ENCODE measurements around the gene FYN. TPM values are rescaled to one million over a fixed set of nuclear protein-coding genes. Genes with fewer than 3 reads are reported as not detected.

FYN gene
- total and polyA plus RNA-seq, 2 of the 8 experiments (the other 6 are each of a cell fraction or from before 2014, with no cell fraction given), result 46.8 to 97.2 TPM

- H4K91ac ChIP-seq (replicated peaks; ENCODE audit: insufficient read length, low read length), result no peak overlapping the region
- no peaks in the 10 kb centered on the region for H3K79me1 ChIP-seq (ENCODE audit: low read depth, low read length)
- no peak overlapping the region for H3K56ac ChIP-seq (replicated peaks; ENCODE audit: insufficient read length, low read depth, low read length)
- H3K79me2 ChIP-seq (ENCODE audit: control insufficient read depth in 1 of 2, insufficient read depth in 2 of 2, low read length in 2 of 2), result no peaks in the 10 kb centered on the region
- no peak overlapping the region for H2AK5ac ChIP-seq (ENCODE audit: low read depth, low read length)
- no peak overlapping the region for H3K23ac ChIP-seq (ENCODE audit: insufficient read length)
- no peaks in the 10 kb centered on the region for H4K20me1 ChIP-seq (replicated peaks in 1 of 2; ENCODE audit: control insufficient read depth in 1 of 2, insufficient read depth in 2 of 2, low read length in 2 of 2)
- no peak overlapping the region for H2AFZ ChIP-seq (ENCODE audit: low read length)
- CTCF ChIA-PET (ENCODE audit: partially characterized antibody), result interaction anchor here (1.0 to 2.3 kb wide), 11 partner anchors 11 to 376 kb away, joined by 3 to 8 read pairs (median 5); no protein-coding TSS in a partner anchor
- no peaks in the 10 kb centered on the region for H3K27me3 ChIP-seq (replicated peaks in 1 of 4; ENCODE audit: control insufficient read depth in 3 of 4, extremely low read depth in 1 of 4, insufficient read depth in 3 of 4, low read length in 3 of 4)
- H2BK5ac ChIP-seq (ENCODE audit: low read depth, low read length), result no peak overlapping the region
- H3K36me3 ChIP-seq (ENCODE audit: control insufficient read depth in 2 of 4, insufficient read depth in 4 of 4, low read length in 3 of 4), result no peaks in the 10 kb centered on the region; a peak in 1 of 8 replicates
- 92% methylated on average over 2 of the region's 2 CpGs; no CpG with 5 or more reads in 1 of the 2 experiments for WGBS, 2 experiments (ENCODE audit: extremely low coverage in 1 of 2, insufficient coverage in 1 of 2, insufficient read length in 1 of 2, insufficient replicate concordance in 2 of 2, low coverage in 1 of 2, low lambda C conversion rate in 2 of 2, missing lambda C conversion rate in 1 of 2)
- peaks cover 3% of the 10 kb centered on the region; the same call in 1 of the 2 replicates for H3K23me2 ChIP-seq (ENCODE audit: low read depth, low read length)
- POLR2A ChIA-PET (ENCODE audit: partially characterized antibody), result no interaction called here
- H2BK120ac ChIP-seq (replicated peaks; ENCODE audit: low read depth, low read length), result no peak overlapping the region
- H2BK15ac ChIP-seq (ENCODE audit: low read length), result no peak overlapping the region
- H3K18ac ChIP-seq (ENCODE audit: extremely low read depth, low read length), result no peak overlapping the region
- H3K4me3 ChIP-seq (ENCODE audit: extremely low read depth in 1 of 4, insufficient read depth in 2 of 4, low read depth in 3 of 4, low read length in 4 of 4), result no peak overlapping the region
- DNase-seq (ENCODE audit: low read depth in 1 of 2, low spot score in 2 of 2) (no peak), FAIRE-seq (no peak)
- H3K4me2 ChIP-seq (ENCODE audit: insufficient read depth in 1 of 2, low read depth in 2 of 2, low read length in 2 of 2), result no peak overlapping the region
- H3K9me3 ChIP-seq (ENCODE audit: insufficient read depth in 2 of 2, low read depth in 1 of 2, low read length in 1 of 2), result no peaks in the 10 kb centered on the region
- H3K14ac ChIP-seq (ENCODE audit: insufficient read length), result no peak overlapping the region
- no peak overlapping the region for H4K5ac ChIP-seq (ENCODE audit: insufficient read length, low read depth, low read length)
- no peak overlapping the region for H3K27ac ChIP-seq (ENCODE audit: low read depth, low read length)
- no peak overlapping the region for H2BK20ac ChIP-seq (ENCODE audit: low read length)
- no peak overlapping the region for H4K8ac ChIP-seq (ENCODE audit: extremely low read depth, insufficient read depth, low read length)
- H2BK12ac ChIP-seq (ENCODE audit: low read depth, low read length), result no peak overlapping the region
- H3K9ac ChIP-seq (replicated peaks in 1 of 4; ENCODE audit: extremely low read depth in 1 of 4, low read depth in 3 of 4, low read length in 3 of 4), result no peak overlapping the region
- H3K4me1 ChIP-seq (replicated peaks in 1 of 4; ENCODE audit: control insufficient read depth in 3 of 4, insufficient read depth in 4 of 4, low read length in 3 of 4), result peaks cover 10 to 27% (median 21%) of the 10 kb centered on the region in 4 experiments
- no peak overlapping the region for H3K4ac ChIP-seq (replicated peaks; ENCODE audit: insufficient read length, low read depth, low read length)
- TF ChIP-seq TEAD4 (IDR thresholded peaks at IDR 0.05; ENCODE audit: low read depth, low read length) (no peak), BCL11A (IDR thresholded peaks at IDR 0.05; ENCODE audit: low read depth in 2 of 2, low read length in 2 of 2) (no peak), EZH2 (IDR thresholded peaks at IDR 0.05; ENCODE audit: low read depth, low read length, severe bottlenecking) (no peak), KDM4A (IDR thresholded peaks at IDR 0.05; ENCODE audit: low read depth, low read length, severe bottlenecking) (no peak), RXRA (IDR thresholded peaks at IDR 0.05; ENCODE audit: insufficient read depth, low read depth, low read length) (no peak), SIRT6 (IDR thresholded peaks at IDR 0.05; ENCODE audit: low read length) (no peak), ASH2L (IDR thresholded peaks at IDR 0.05; ENCODE audit: low read length) (no peak), SP4 (IDR thresholded peaks at IDR 0.05; ENCODE audit: low read length) (no peak), RBBP5 (IDR thresholded peaks at IDR 0.05; ENCODE audit: borderline replicate concordance, low read depth, low read length) (no peak), CBX5 (IDR thresholded peaks at IDR 0.05; ENCODE audit: low read depth, low read length) (no peak), EP300 (IDR thresholded peaks at IDR 0.05; ENCODE audit: borderline replicate concordance in 1 of 2, low read depth in 2 of 2, low read length in 2 of 2) (no peak), POLR2A (IDR thresholded peaks at IDR 0.05; ENCODE audit: control extremely low read depth in 1 of 2, low read depth in 2 of 2, low read length in 2 of 2) (no peak), CTBP2 (IDR thresholded peaks at IDR 0.05; ENCODE audit: borderline replicate concordance, insufficient read depth, insufficient read length, low read length) (no peak), FOSL1 (IDR thresholded peaks at IDR 0.05; ENCODE audit: insufficient read depth, low read depth, low read length) (no peak), YY1 (IDR thresholded peaks at IDR 0.05; ENCODE audit: low read depth, low read length) (no peak)
Measured at GRCh38 chr6:111666847-111667246, 206.4 kb downstream of the FYN start.
